NAMALWA (cell line): Measurements from ENCODE around the gene MORF4L2.
"Not testable (repeated sequence)": the region's sequence is repeated elsewhere in the genome, so short reads cannot be mapped to it uniquely, and the experiment has no call there.

Experiments
- DNase-seq: peaks from one replicate; pipeline ENCODE4 v3.0.0-alpha.2; 2015; ENCODE audit warnings: low spot score

MORF4L2 gene

DNA sequence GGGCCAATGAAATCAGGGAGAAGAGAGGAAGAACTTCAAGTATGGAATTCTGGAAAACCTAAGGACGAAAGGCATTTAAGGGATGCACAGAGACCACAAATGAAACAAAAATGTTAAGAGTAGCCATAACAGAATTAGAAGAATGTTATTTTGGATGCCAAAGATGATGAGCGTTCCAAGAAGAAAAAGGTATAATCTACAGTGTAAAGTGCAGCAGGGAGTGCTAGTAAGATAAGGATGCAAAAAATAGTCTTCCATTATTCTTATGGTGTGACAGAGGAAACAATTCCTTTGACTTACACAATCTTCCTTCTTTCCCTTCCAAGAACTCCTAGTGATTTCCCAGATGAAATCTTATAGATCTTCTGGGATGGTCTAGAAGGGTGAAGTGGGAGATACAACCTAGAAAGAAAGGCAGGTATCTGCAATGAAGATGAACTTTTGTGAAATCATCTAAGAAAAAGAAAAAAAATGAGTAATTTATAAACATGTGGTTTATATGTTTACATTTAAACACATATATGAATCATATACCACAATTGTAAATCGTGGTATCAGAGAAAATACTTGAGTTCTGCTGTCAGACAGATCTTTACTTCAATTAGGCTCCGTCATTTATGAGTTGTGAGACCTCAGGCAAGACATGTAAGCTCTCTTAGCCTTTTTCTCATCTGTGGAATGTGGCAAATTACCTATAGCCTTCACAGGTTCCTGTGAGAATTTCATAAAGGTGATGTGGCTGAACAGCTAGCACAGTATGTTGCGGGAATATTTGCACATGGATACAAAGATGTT, 8.1 kb downstream of the MORF4L2 start:
- no peak for DNase-seq

DNA sequence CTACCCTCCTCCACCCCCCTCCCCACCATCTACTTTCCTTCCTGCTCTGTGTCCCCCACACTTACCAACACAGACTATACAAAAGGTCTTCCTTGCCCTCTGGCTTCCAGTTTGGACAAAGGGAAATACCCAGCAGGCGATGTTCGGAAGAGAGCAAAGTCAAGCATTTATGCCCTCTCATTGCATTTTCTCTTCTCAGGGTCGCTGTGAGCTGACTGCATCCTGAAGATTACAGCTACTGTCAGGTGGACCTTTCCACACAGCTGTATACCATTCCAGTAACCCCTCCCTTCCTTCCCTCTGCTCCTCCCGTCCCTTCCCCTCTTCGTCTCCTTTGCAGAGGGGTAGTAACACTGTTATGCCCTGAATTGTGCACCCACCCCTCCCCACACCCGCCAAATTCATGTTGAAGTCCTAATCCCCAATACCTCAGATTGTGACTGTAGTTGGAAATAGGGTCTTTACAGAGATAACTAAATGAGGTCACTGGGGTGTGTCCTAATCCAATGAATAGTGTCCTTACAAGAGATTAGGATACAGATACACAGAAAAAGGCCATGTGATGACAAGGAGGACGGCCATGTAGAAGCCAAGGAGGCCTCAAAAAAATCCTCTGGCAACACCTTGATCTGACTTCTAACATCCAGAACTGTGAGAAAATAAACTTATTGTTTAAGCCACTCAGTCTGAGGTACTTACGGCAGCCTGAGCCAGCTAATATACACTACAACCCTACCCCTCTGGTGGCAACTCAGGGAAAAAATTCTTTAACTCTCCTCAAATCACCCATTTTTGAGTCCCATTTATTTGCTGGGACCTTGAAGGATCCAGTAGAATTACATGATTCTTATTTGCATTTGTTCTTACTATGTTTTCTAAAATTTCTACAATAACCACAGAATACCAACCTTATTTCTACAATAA, 11.7 kb downstream of the MORF4L2 start:
- no peak for DNase-seq

- no peak for DNase-seq
These were observed 16.8 kb downstream of the MORF4L2 start for GRCh38 chrX:103669745-103670144.

GRCh38 chrX:103666202-103667107, 20.0 kb downstream of the MORF4L2 start:
- no peak for DNase-seq

DNA sequence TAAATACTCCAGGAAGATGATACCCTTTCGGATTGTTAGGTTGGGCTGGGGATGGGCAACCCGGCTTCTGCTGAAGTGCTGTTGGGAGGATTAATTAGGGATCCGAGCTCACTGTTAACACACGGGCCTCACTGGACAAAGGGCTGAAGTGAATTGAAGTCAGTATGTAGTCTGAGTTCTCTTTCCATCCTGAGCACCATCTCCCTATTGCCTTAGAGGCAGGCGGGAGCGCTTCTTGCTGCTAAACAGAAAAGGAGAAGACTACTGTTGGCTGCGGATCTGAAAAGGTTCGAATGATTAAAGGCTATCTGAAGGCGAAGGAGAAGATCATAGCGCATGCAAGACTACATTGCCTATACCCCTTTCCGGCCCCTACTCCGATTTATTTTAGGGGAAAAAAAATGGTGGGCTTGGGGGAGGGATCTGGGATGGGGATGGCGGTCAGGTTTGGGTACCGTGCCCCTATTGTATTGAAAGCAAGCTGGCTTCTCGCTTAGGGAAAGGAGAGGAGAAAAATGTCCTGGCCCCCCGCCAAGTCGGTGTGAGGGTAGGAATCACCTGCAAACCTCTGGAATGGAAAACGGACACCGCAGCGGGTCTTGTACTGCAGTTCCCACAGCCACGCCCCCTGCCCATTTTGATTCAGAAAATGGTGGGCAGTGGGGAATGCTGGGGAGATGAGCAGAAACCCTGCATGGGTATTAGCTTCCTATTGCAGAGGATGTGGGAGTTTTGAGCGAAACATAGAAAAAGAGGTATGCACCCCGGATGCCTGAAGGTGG, 22.3 kb downstream of the MORF4L2 start:
- no peak for DNase-seq

GRCh38 chrX:103659460-103659859, 27.0 kb downstream of the MORF4L2 start:
- not testable (repeated sequence) for DNase-seq

- DNase-seq: no peak
These were observed 27.6 kb downstream of the MORF4L2 start for GRCh38 chrX:103658681-103659433.

DNA sequence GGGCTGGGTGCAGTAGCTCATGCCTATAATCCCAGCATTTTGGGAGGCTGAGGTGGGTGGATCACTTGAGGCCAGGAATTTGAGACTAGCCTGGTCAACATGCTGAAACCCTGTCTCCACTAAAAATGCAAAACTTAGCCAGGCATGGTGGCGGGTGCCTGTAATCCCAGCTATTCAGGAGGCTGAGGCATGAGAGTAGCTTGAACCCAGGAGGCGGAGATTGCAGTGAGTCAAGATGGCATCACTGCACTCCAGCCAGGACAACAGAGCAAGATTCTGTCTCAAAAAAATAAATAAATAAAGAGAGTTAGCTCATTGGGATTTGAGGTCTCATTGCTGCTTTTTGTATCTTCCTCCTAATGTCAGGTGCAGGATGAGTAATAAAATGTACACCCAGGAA, 29.4 kb downstream of the MORF4L2 start:
- DNase-seq: not testable (repeated sequence)

- DNase-seq: no peak
These were observed 29.9 kb downstream of the MORF4L2 start for GRCh38 chrX:103656617-103657016.

- not testable (repeated sequence) for DNase-seq
These were observed 31.1 kb downstream of the MORF4L2 start for GRCh38 chrX:103655230-103656000.

- no peak for DNase-seq
These were observed 35.2 kb downstream of the MORF4L2 start for GRCh38 chrX:103651151-103651773.

DNA sequence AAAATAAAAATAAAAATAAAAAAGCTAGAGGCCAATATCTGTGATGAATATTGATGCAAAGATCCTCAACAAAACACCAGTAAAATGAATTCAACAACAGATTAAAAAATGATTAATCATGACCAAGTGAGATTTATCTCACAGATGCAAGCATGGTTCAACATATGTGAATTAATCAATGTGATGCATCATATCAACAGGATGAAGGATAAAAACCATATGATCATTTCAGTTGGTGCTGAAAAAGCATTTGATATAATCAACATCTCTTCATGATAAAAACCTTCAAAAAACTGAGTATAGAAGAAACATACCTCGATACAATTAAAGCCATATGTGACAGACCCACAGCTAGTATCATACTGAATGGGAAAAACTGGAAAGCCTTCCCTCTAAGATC, 38.9 kb downstream of the MORF4L2 start:
- no peak for DNase-seq

- DNase-seq: no peak
These were observed 42.4 kb downstream of the MORF4L2 start for GRCh38 chrX:103644125-103644524.

- no peak for DNase-seq
These were observed 45.9 kb downstream of the MORF4L2 start for GRCh38 chrX:103640401-103641155.

DNA sequence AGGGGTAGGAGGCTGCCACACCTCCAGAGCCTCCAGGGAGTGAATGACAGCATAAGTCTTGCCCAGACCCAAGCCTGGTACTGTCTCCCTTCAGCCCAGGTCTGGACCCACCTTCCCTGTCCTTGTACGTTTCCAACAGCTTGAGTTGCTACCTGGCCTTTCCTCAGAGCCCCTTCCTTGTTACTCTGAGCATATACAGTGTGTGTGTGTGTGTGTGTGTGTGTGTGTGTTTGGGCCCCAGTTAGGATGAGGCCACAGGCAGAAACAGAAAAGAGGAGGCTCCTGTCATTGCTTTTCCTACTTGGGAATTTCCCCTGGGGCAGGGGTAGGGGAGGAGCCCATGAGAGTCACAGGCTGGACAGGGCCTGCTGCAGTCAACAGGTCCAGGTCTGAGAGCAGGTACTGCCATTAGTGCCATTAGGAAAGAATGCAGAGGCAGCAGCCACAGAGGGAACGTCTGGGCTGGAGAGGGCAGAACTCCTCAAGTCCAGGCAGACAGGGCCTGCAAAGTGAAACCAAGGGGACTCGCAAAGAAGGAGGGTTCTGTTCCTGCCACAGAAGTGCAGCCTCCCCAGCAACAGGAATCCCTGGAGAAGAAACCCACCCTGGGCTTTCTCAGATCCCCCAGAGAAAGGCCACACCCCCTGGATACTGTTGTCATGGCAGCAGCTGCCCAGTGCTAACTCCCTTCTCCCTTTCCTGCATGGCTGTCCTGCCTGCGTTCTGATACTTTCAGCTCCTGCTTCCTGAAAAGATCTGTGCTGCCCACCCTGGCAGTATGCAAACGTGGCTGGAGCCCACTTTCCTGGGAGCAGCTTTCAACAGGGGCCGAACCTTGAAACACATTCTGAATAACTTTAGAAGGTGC, 47.8 kb downstream of the MORF4L2 start:
- DNase-seq: not testable (repeated sequence)

DNA sequence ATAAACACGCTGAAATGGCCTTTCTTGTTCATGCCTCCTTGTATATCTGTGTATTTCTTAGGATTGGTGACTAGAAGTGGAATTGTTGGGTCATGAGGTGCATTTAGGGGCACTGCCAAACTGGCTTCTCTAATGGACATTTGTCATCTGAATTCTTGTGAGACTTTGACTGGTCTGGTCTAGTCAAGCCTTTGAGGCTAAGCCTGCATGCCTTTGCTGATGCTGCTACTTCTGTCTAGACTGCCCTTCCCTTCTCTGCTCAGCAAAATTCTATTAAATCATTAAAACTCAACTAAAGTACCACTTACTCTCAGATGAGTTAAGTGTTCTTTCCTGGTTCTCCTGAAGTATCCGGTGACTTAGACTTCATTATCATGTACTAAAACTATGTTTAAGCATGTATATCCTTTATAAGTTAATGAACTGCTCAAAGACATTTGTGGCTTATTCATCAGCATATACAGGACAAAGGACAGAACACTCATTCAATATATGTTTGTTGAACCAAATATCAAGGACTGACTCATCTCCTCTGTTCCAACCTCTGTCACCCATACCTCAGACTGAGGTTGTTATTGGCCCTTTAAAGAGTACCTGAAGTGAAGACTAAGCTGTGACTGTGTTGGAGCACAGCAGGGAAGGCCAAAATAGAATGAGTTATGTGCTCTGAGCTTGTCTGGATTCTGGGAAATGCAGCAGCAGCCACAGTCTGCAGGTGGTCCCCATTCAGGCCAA, 48.7 kb downstream of the MORF4L2 start:
- DNase-seq: no peak

GRCh38 chrX:103635436-103635835, 51.1 kb downstream of the MORF4L2 start:
- DNase-seq: no peak
